SJCRH30 (cell line): Measurements from ENCODE around the gene PTPRG. TPM values are rescaled to one million over a fixed set of nuclear protein-coding genes. Genes with fewer than 3 reads are reported as not detected.

Experiments
- DNase-seq, 2 experiments: peaks; one replicate each; pipeline ENCODE4 v3.0.0-alpha.2; 2015 to 2020
- H3K27ac ChIP-seq: fragments of 250-450 bp; sonication (Bioruptor Pico); 2 replicates; pipeline ENCODE4 v1.5.1; 2020; ENCODE audit warnings: mild to moderate bottlenecking, moderate library complexity
- H3K27me3 ChIP-seq: fragments of 250-450 bp; sonication (Bioruptor Pico); 2 replicates; pipeline ENCODE4 v1.5.1; 2020; ENCODE audit warnings: mild to moderate bottlenecking, moderate library complexity
- H3K36me3 ChIP-seq: fragments of 250-450 bp; sonication (Bioruptor Pico); 2 replicates; pipeline ENCODE4 v1.5.1; 2020; ENCODE audit warnings: mild to moderate bottlenecking, moderate library complexity
- H3K4me1 ChIP-seq: fragments of 250-450 bp; sonication (Bioruptor Pico); 2 replicates; pipeline ENCODE4 v1.5.1; 2020; ENCODE audit warnings: mild to moderate bottlenecking, moderate library complexity
- H3K4me3 ChIP-seq: fragments of 250-450 bp; sonication (Bioruptor Pico); 2 replicates; pipeline ENCODE4 v1.5.1; 2020; ENCODE audit warnings: mild to moderate bottlenecking, moderate library complexity
- H3K9me3 ChIP-seq: fragments of 250-450 bp; sonication (Bioruptor Pico); replicated peaks from 2 replicates; pipeline ENCODE4 v1.5.1; 2020; ENCODE audit warnings: mild to moderate bottlenecking, moderate library complexity
- total RNA-seq: library from RNA; depleted of rRNA; stranded (reverse); fragments of >200 nt; shearing (Covaris generic); gene quantifications from 2 replicates; pipeline ENCODE4 v1.2.3, GENCODE V29; 2014

The PTPRG gene
- total RNA-seq, 1 experiment from 2014 or later, result 25.2 TPM

DNA sequence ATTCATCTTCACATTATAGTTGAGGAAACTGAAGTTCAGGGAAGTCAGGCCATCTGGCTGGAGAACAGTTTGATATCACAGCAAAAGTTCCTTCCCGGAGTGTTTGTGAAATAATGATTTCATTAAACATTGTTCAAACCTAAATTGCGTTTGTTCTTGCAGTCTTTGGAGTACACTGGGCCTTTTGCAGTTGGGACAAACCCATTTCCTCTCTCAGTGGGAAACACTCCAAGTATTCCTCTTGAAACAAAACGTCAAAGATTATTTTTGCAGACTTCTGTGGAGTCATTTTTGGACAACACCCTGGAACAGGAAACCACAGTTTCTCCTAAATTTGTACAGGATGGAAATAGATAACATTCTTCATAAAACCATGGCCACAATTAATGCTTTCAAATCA, 287.5 kb downstream of the PTPRG start:
- peaks cover 3% of the 10 kb centered on the region; the same call in 1 of the 2 replicates for H3K4me1 ChIP-seq
- no peak overlapping the region for H3K27ac ChIP-seq
- no peaks in the 10 kb centered on the region for H3K9me3 ChIP-seq
- no peaks in the 10 kb centered on the region for H3K36me3 ChIP-seq
- H3K27me3 ChIP-seq, result no peaks in the 10 kb centered on the region
- DNase-seq, result no peak
- H3K4me3 ChIP-seq, result no peak overlapping the region

DNA sequence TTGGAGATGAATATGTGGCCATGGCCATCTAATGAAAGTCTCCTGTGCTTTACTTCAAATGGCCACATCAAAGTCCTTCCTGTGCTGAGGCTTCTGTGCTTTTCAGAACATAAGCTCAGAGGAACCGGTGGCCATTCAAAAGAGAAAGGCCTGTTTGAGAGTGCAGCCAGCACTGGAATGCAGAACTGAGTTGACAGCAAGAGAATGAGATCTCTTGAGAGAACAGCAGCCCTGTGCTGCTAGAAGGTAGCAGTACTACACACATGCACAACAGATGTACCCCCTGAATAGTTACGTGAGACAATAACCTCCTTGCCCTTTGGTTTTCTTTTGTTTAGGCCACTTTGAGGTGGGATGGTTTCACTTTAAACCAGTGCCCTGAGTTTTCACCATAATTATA, 292.5 kb downstream of the PTPRG start:
- no peak for DNase-seq
- Histone ChIP-seq H3K36me3 (no peaks in the 10 kb centered on the region), H3K27ac (no peak overlapping the region), H3K4me3 (no peak overlapping the region), H3K9me3 (no peaks in the 10 kb centered on the region), H3K4me1 (peaks cover 2% of the 10 kb centered on the region; the same call in 1 of the 2 replicates), H3K27me3 (no peaks in the 10 kb centered on the region)

DNA sequence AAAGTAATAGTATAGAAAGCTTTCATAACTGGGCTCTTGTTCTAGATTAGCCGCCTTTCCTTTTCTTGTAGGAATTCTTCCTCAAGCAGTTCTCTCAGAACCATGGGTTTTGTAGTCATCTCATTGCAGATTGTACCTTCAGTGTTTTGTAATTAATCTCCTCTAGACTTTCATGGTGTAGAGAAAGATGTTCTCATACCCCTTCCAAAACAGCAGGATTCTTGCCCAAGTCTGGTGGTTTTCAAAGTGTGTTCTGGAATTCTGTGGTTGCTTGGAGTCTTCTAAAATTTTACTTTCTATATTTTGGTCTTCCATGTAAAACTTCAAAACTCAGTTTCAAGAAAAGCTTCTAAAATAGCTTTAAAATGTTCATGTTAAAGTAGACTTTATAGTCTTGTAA, 293.8 kb downstream of the PTPRG start:
- DNase-seq, result no peak
- H3K9me3 ChIP-seq, result no peaks in the 10 kb centered on the region
- H3K36me3 ChIP-seq, result no peaks in the 10 kb centered on the region
- H3K4me3 ChIP-seq, result no peak overlapping the region
- H3K27me3 ChIP-seq, result no peaks in the 10 kb centered on the region
- no peaks in the 10 kb centered on the region for H3K4me1 ChIP-seq
- no peak overlapping the region for H3K27ac ChIP-seq

DNA sequence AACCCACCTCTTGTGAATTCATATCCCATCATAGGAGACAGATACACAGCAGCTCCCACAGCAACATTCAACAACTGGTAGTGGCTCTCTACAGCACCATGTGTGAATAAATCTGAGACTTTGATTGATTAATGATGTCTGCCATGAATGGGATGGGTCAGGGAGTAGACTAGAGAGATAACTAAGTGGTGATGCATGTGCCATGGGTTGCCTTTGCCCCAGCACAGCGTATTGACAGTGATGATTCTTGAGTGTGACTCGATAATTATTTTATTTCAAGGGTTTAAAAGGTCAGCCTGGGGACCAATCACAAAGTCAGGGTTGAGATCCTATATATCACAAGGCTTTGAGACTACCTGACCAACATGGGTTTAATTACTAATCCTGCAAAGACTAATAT, 295.9 kb downstream of the PTPRG start:
- no peak overlapping the region for H3K27ac ChIP-seq
- no peaks in the 10 kb centered on the region for H3K27me3 ChIP-seq
- H3K4me1 ChIP-seq, result no peaks in the 10 kb centered on the region
- no peaks in the 10 kb centered on the region for H3K36me3 ChIP-seq
- no peak overlapping the region for H3K4me3 ChIP-seq
- no peak for DNase-seq
- H3K9me3 ChIP-seq, result no peaks in the 10 kb centered on the region

DNA sequence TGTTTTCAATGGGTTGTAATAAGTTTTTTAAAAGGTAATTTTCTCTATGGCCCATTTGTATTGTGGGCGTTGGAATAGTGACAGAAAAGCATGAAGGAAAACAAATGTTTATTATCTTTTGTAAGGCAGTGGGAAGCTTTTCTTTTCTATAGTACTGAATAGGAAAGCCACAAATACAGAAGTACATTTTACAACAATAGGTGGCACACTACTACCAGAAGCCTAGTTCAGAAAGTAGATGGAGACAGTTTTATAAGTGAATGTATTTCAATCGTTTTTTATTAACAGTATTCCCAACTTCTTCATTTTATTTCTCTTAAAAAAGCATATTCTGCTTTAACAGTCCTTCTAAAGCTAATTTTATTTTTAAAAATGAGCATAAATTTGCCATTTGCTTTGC, 296.7 kb downstream of the PTPRG start:
- Histone ChIP-seq H3K27me3 (no peaks in the 10 kb centered on the region), H3K4me1 (no peaks in the 10 kb centered on the region), H3K36me3 (no peaks in the 10 kb centered on the region), H3K27ac (no peak overlapping the region), H3K9me3 (no peaks in the 10 kb centered on the region), H3K4me3 (no peak overlapping the region)
- DNase-seq, result peak in 1 of 2 experiments; percentile 22

DNA sequence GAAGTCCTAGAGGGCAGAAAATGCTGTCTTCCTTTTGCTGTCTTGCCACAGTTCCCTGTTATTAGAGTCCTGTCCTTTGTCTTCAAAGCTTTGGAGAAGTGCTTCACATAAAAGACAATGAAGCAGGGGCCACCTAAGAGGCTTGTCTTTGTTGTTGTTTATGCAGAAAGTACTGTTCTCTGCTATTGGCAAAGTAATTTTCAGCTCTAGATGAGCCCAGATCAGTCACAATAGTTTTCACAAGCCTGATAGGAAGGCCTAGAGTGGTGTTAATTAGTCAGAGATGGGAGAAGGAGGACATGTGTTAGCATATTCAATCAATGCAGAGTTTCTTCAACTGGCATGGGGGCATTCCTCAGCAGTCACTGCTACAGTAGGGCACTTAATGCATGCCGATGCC, 300.0 kb downstream of the PTPRG start:
- no peaks in the 10 kb centered on the region for H3K9me3 ChIP-seq
- no peaks in the 10 kb centered on the region for H3K36me3 ChIP-seq
- H3K27ac ChIP-seq, result no peak overlapping the region
- no peaks in the 10 kb centered on the region for H3K27me3 ChIP-seq
- DNase-seq, result no peak
- H3K4me1 ChIP-seq, result no peaks in the 10 kb centered on the region
- no peak overlapping the region for H3K4me3 ChIP-seq

DNA sequence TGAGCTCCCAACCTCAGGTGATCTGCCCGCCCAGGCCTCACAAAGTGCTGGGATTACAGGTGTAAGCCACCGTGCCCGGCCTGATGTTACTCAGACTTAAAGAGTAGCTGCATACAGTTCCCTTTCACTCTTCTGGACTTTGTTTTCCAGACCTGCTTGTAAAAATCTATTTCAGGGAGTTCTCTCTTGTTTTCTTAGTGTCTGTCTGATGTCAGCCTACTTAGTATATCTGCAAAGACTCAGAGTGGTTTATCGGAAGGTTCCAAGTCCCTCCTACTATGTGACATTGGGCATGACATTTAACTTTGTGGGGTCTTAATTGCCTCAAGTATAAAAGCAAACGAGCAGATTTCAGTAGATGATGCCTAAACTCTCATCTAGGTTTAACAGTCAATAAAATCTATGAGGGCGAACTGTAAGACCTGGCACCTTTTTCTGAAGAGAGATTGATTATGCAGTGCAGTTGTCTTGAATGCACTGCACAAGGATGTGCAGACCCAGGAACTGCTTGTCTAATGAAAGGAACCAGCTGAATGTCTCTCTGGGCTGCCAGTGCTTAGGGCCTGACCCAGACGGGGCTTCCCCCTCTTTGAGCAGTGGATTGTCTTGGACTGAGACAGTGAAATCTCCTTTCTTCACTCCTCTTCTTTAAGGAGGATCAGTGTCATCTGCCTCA, 301.4 kb downstream of the PTPRG start:
- Histone ChIP-seq H3K9me3 (no peaks in the 10 kb centered on the region), H3K27me3 (no peaks in the 10 kb centered on the region), H3K4me3 (no peak overlapping the region), H3K4me1 (no peaks in the 10 kb centered on the region), H3K36me3 (no peaks in the 10 kb centered on the region), H3K27ac (no peak overlapping the region)
- no peak for DNase-seq

DNA sequence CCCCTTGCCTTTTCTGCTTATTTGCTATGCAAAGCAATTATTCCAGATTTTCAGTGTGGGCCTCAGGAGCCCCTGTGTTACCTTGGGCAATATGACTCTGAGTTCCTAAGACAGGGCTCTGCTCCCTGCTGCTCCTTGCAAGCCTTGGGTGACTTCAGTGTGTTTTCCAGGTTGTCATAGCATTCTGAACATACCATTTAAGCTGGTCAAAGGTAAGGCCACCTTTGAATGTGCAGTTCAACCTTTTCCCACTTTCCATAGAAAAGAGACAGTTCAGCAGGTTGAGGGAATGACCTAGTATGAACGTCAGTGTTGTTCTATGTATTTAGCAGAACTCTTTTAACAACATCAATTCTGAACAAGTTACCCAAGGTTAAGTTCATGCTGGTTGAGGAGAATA, 302.2 kb downstream of the PTPRG start:
- Histone ChIP-seq H3K9me3 (no peaks in the 10 kb centered on the region), H3K27me3 (no peaks in the 10 kb centered on the region), H3K36me3 (no peaks in the 10 kb centered on the region), H3K4me3 (no peak overlapping the region), H3K27ac (no peak overlapping the region), H3K4me1 (no peaks in the 10 kb centered on the region)
- no peak for DNase-seq

DNA sequence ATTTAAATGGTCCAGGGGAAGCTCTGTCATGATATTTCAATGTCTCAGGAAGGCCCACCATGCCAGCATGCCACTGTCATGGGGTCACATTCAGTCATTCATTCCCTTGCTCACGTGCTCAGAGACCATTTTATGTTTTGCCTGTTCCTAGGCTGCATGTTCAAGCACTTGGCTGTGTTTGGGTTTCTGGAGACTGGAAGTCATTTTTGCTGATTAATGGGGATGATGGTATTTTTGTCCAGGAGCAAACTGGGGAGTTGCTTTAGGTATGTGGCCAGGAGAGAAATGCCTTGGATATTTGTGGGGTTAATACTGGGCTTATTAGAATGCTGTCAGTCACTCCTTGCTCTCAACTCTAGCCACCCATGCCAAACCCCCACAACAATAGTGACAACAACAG, 303.5 kb downstream of the PTPRG start:
- no peaks in the 10 kb centered on the region for H3K9me3 ChIP-seq
- no peaks in the 10 kb centered on the region for H3K36me3 ChIP-seq
- H3K4me3 ChIP-seq, result no peak overlapping the region
- no peaks in the 10 kb centered on the region for H3K27me3 ChIP-seq
- H3K4me1 ChIP-seq, result no peaks in the 10 kb centered on the region
- no peak overlapping the region for H3K27ac ChIP-seq
- DNase-seq, result no peak

DNA sequence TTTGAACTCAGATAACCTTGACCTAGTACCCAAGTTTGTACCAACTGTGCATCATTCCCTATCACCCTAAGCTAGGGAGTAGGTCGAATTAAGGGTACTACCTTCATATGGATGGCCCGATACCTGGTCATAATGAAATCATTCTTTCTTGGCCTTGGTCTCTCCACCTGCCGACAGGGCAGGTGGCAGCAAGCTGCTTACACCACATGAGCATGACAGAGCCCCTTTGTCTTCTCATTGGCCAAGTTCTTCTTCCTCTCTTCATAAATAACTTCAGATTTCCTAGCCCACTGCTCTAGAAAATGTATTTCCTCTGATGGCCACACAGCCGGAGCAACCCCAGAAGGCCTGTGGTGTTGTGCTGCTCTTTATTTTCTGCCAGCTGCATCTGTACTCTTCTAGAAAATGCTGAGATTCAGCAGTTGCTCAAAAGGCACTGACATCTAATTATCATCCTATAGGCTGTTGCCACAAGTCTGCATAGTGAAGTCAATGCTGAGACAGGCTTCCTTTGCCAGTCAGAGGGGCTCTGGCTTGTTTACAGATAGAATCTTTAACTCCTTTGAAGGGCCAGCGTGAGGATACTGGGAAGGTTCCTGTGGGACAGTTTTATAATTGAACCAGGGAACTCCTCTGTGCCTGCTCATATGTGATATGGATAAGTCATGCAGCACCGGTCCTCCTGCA, 304.2 kb downstream of the PTPRG start:
- H3K4me1 ChIP-seq, result no peaks in the 10 kb centered on the region
- H3K4me3 ChIP-seq, result no peak overlapping the region
- H3K27me3 ChIP-seq, result no peaks in the 10 kb centered on the region
- no peaks in the 10 kb centered on the region for H3K9me3 ChIP-seq
- DNase-seq, result no peak
- H3K27ac ChIP-seq, result no peak overlapping the region
- no peaks in the 10 kb centered on the region for H3K36me3 ChIP-seq

DNA sequence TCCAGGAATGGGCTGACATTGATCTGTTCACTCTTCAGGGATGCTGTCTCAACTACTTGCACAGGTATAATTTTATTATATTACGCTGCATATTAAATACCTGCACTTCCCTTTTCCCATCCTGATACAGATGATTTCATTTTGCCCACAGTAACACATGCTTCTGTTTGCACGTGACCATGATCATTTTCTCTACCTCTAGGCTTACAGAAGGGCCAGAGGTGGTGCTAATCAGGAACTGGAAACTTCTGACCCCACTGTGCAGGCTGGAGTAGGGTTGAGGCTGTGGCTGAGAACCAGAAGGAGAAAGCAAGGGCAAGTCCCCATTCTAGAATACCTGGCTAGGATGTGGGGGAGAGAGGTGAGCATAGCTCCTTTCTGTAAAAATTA, 304.8 kb downstream of the PTPRG start:
- Histone ChIP-seq H3K27me3 (no peaks in the 10 kb centered on the region), H3K4me3 (no peak overlapping the region), H3K9me3 (no peaks in the 10 kb centered on the region), H3K36me3 (no peaks in the 10 kb centered on the region), H3K4me1 (no peaks in the 10 kb centered on the region), H3K27ac (no peak overlapping the region)
- DNase-seq, result no peak

DNA sequence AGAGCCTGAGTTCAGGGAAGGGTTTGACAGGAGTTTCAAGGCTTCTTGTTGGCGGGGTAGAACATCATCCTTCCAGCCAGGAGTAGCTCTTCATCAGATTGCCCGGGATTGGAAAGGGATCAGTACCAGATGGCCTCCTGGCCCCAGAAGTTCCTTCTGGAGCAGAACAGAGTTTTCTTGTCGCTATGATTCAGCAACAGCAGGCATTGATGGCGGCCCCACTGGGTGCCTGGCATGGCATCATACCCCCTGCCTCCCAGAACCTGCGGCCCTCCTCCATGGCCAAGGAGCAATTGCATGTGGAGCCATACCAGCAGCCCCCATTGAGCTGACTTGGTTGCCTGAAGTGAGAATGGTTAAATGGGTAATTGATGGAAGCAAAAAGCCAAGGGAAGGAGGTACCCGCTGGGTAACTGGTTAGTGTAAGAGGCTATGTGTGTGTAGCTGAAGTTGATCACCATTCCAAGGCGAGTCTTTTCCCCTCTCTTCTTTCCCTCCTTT, 305.6 kb downstream of the PTPRG start:
- no peak for DNase-seq
- Histone ChIP-seq H3K4me3 (no peak overlapping the region), H3K36me3 (no peaks in the 10 kb centered on the region), H3K9me3 (no peaks in the 10 kb centered on the region), H3K27ac (no peak overlapping the region), H3K27me3 (no peaks in the 10 kb centered on the region), H3K4me1 (no peaks in the 10 kb centered on the region)

DNA sequence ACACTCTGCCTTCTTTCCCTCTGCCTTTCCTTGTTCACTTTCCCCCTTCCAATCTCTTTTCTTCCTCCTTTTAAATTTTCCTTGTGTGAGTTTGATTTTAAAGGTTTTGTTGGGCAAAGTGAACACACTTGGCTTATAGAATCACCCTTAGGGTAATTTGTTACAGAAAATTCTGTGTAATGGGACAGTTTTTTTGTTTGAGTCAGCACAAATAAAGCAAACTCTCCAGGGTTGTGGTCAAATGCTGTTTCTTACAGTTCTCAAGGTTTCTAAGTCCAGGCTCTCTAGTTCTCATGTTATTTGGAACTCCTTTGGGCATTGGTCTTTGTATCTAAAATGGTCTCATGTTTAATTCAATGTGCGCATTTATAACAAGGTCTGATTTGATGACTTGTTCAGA, 307.1 kb downstream of the PTPRG start:
- H3K4me3 ChIP-seq, result no peak overlapping the region
- H3K36me3 ChIP-seq, result no peaks in the 10 kb centered on the region
- no peaks in the 10 kb centered on the region for H3K4me1 ChIP-seq
- no peaks in the 10 kb centered on the region for H3K9me3 ChIP-seq
- DNase-seq, result no peak
- H3K27me3 ChIP-seq, result no peaks in the 10 kb centered on the region
- no peak overlapping the region for H3K27ac ChIP-seq

DNA sequence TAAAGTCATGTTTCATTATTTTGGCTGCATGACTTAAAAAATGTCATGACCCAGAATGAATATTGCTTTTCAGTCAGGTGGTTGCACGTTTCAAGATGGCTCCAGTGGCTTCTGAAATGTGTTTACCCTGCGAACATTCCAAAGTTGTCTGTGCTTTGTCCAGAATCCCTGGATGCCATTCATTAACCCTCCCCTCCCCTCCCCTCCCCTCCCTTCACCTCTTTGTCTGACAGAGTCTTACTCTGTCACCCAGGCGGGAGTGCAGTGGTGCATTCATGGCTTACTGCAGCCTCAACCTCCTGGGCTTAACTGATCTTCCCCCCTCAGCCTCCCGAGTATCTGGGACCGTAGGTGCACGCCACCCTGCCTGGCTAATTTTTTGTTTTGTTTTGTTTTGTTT, 308.0 kb downstream of the PTPRG start:
- H3K4me1 ChIP-seq, result no peaks in the 10 kb centered on the region
- H3K27me3 ChIP-seq, result no peaks in the 10 kb centered on the region
- H3K36me3 ChIP-seq, result no peaks in the 10 kb centered on the region
- H3K4me3 ChIP-seq, result no peak overlapping the region
- H3K9me3 ChIP-seq, result no peaks in the 10 kb centered on the region
- DNase-seq, result no peak
- H3K27ac ChIP-seq, result no peak overlapping the region

DNA sequence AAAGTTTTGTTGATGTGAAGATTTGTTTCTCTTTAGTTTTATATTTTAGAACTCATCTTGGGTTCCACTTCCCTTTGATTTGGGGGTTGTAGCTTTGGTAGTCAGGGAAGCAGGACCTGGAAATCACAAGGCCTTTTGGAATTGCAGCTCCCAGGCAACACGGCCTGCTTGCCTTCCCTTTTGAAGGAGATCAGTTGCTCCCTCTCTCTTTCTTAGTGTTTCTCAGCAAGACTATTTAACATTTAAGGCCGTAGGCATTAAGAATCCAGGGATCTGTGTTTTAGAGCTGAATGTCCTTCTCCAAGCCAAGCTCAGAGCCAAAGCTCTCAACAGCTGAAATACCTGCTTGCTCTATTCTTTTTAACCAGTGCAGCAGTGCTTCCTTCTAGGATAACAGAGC, 310.3 kb downstream of the PTPRG start:
- H3K4me1 ChIP-seq, result no peaks in the 10 kb centered on the region
- no peaks in the 10 kb centered on the region for H3K9me3 ChIP-seq
- no peak overlapping the region for H3K4me3 ChIP-seq
- DNase-seq, result no peak
- H3K36me3 ChIP-seq, result no peaks in the 10 kb centered on the region
- no peak overlapping the region for H3K27ac ChIP-seq
- no peaks in the 10 kb centered on the region for H3K27me3 ChIP-seq
